GM19324 (cell line): ENCODE results near the gene PCDHGA2.
"Not testable (repeated sequence)": the region's sequence is repeated elsewhere in the genome, so short reads cannot be mapped to it uniquely, and the experiment has no call there.

ENCODE experiments used
- ATAC-seq: cut with Tn5 transposase; IDR thresholded peaks from one replicate; pipeline ENCODE4 v1.9.1; 2021; ENCODE audit warnings: mild to moderate bottlenecking, moderate library complexity; ENCODE audit not compliant: unreplicated experiment, low FRiP score

Gene PCDHGA2

DNA sequence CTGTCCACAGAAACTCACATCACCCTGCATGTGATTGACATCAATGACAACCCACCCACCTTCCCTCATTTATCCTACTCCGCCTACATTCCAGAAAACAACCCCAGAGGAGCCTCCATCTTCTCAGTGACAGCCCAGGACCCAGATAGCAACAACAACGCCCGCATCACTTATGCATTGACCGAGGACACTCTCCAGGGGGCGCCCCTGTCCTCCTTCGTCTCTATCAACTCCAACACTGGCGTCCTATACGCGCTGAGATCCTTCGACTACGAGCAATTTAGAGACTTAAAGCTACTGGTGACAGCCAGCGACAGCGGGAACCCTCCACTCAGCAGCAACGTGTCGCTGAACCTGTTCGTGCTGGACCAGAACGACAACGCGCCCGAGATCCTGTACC lies 6.8 kb downstream of the PCDHGA2 start:
- ATAC-seq, result no peak

DNA sequence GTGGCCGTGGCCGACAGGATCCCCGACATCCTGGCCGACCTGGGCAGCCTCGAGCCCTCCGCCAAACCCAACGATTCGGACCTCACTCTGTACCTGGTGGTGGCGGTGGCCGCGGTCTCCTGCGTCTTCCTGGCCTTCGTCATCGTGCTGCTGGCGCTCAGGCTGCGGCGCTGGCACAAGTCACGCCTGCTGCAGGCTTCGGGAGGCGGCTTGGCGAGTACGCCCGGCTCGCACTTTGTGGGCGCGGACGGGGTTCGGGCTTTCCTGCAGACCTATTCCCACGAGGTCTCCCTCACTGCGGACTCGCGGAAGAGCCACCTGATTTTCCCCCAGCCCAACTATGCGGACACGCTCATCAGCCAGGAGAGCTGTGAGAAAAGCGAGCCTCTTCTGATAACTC lies 7.5 kb downstream of the PCDHGA2 start:
- not testable (repeated sequence) for ATAC-seq

DNA sequence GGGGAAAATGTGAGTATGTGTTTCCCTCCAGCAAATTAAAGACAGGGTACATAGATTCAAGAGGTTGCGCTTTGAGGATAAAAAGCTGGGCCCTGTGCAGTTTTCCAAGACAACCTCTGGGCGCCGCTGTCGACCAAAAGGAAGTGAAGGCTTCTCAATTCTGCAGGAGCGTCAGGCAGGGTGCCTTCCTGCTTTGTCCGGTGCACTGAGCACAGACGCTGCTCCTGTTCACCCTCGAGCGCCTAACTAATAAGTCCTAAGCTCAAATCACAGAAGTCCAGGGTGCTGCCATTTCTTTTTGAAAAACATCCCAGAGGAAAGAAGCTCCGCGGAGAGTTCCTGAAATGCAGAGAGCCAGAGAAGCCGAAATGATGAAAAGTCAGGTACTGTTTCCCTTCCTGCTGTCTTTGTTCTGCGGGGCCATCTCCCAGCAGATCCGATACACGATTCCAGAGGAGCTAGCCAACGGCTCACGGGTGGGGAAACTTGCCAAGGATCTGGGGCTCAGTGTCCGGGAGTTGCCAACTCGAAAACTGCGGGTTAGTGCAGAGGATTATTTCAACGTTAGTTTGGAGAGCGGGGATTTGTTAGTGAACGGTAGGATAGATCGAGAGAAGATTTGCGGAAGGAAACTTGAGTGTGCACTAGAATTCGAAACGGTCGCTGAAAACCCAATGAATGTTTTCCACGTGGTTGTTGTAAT lies 11.5 kb downstream of the PCDHGA2 start, which contains the start of gene PCDHGB1:
Gene PCDHGB1 (plus strand): TSS at position 183 of the 703 bp plus-strand sequence. CDS start 162 bp downstream, at position 345.
- ATAC-seq, result no peak

DNA sequence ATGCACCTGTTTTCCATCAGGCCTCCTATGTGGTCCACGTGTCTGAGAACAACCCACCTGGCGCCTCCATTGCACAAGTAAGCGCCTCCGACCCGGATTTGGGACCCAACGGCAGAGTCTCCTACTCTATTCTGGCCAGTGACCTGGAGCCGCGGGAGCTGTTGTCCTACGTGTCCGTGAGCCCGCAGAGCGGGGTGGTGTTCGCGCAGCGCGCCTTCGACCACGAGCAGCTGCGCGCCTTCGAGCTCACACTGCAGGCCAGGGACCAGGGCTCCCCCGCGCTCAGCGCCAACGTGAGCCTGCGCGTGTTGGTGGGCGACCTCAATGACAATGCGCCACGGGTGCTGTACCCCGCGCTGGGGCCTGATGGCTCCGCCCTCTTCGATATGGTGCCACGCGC lies 13.0 kb downstream of the PCDHGA2 start:
- ATAC-seq, result no peak

DNA sequence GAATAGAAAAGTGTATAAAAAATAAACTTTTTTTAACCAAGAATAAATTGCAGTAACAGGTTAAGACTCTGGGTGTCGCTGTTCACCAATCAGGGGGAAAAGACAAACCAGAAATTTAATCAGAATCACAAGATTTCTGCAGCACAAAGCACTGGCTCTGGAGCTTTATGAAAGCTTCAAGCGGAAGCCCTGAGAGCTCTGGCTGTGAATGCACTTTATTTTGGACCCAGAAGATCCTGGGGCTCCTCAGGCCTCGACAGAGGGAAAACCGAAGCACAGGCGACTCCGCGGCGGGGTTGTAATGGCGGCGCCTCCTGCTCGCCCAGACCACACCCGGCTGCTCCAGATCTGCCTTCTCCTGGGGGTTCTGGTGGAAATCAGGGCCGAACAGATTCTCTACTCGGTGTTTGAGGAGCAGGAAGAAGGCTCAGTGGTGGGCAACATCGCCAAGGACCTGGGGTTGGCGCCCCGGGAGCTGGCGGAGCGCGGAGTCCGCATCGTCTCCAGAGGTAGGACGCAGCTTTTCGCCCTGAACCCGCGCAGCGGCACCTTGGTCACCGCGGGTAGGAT lies 16.4 kb downstream of the PCDHGA2 start, which contains the start of gene PCDHGA4:
Gene PCDHGA4 (plus strand): TSS at position 122 of the 570 bp plus-strand sequence. CDS start 87 bp downstream, at position 209.
- ATAC-seq, result no peak

DNA sequence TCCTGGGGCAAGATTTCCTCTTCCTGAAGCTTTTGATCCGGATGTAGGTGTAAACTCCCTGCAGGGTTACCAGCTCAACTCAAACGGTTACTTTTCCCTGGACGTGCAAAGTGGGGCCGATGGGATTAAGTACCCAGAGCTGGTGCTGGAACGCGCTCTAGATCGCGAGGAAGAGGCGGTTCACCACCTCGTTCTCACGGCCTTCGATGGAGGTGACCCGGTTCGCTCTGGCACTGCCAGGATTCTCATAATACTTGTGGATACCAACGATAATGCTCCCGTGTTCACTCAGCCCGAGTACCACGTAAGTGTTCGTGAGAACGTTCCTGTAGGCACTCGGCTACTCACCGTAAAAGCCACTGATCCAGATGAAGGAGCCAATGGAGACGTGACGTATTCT lies 17.1 kb downstream of the PCDHGA2 start:
- ATAC-seq, result no peak

DNA sequence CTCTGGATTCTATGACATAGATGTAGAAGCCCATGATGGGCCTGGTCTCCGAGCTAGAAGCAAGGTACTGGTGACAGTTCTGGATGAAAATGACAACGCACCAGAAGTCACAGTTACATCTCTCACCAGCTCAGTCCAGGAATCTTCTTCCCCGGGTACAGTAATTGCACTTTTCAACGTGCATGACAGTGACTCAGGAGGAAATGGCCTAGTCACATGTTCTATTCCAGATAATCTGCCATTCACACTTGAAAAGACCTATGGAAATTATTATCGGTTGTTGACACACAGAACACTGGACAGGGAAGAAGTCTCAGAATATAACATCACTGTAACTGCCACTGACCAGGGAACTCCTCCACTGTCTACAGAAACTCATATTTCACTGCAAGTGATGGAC lies 17.6 kb downstream of the PCDHGA2 start:
- no peak for ATAC-seq

DNA sequence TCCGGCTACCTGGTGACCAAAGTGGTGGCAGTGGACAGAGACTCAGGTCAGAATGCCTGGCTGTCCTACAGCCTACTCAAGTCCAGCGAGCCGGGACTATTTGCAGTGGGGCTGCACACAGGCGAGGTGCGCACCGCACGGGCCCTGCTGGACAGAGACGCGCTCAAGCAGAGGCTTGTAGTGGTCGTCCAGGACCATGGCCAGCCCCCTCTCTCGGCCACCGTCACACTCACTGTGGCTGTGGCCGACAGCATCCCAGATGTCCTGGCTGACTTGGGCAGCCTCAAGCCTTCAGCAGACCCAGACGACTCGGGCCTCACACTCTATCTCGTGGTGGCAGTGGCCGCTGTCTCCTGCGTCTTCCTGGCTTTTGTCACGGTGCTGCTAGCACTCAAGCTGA lies 18.4 kb downstream of the PCDHGA2 start:
- no peak for ATAC-seq

DNA sequence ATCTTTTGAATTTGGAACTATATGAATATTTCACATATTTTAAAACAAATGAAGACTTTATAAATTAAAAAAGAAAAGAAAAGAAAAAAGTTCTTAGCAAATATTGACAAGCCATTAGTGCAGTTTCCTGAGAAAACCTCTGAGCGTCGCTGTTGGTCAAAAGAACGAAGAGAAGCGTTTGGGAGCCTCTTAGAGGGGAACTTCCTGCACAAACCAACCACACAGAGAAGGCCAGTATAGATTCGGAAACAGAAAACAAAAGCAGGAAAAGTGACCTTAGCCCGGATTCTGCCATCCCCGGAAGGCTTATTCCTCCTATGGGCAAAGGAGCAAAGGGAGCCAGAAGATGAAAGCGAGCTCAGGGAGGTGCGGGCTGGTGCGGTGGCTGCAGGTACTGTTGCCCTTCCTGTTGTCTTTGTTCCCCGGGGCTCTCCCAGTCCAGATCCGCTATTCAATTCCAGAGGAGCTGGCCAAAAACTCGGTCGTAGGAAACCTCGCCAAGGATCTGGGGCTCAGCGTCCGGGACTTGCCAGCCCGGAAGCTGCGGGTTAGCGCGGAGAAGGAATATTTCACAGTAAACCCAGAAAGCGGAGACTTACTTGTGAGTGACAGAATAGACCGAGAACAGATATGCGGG lies 21.3 kb downstream of the PCDHGA2 start, which contains the start of gene PCDHGB2:
Gene PCDHGB2 (plus strand): TSS at position 205 of the 637 bp plus-strand sequence. CDS start 142 bp downstream, at position 347.
- ATAC-seq, result no peak

DNA sequence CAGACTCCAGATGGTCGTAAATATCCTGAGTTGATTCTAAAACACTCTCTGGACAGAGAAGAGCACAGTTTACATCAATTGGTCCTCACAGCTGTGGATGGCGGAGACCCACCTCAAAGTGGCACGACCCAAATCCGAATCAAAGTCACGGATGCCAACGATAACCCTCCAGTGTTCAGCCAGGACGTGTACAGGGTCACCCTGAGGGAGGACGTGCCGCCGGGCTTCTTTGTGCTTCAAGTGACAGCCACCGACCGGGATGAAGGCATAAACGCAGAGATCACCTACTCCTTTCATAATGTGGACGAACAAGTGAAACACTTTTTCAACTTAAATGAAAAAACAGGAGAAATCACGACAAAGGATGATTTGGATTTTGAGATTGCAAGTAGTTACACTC lies 22.1 kb downstream of the PCDHGA2 start:
- ATAC-seq, result no peak

DNA sequence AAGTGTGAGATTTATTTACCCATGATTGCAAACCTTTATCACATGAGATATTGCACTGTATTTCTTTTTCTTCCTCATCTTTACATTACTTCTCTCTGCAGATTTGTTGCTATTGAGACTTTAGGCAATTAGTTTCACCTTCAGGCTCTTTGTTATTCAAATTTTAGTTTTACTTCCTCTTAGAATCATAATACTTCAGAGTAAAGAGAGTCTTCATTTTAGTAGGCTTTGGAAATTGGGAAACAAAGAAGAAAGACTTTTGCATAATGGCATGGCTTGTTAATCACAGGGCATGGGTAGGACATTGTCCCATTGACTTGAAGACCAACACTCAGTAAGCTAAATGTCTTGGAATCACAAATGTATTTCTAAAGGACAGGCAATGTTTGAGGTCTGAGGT lies 24.2 kb downstream of the PCDHGA2 start:
- ATAC-seq, result no peak

DNA sequence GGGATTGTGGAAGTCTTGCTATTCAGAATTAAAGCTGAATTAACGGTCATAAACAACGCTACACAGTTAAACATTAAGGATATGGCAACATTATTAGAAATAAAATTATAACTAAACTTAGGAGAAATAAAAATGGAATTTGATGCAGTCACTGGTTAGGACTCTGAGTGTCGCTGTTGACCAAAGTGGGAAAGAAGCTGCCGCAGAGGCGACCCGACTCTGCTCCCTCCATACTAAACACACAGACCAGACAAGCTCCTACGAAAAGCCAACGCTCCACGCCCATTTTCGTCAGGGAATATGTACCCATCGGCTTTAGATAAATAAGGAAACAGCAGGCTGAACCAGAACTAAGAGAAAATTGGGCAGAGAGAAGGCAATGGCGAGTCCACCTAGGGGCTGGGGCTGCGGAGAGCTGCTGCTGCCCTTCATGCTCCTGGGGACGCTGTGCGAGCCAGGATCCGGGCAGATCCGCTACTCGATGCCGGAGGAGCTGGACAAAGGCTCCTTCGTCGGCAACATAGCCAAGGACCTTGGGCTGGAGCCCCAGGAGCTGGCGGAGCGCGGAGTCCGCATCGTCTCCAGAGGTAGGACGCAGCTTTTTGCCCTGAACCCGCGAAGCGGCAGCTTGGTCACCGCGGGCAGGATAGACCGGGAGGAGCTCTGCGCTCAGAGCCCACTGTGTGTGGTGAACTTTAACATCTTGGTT lies 25.5 kb downstream of the PCDHGA2 start, which contains the start of gene PCDHGA5:
Gene PCDHGA5 (plus strand): TSS at position 211 of the 709 bp plus-strand sequence. CDS start 169 bp downstream, at position 380.
- ATAC-seq, result no peak

DNA sequence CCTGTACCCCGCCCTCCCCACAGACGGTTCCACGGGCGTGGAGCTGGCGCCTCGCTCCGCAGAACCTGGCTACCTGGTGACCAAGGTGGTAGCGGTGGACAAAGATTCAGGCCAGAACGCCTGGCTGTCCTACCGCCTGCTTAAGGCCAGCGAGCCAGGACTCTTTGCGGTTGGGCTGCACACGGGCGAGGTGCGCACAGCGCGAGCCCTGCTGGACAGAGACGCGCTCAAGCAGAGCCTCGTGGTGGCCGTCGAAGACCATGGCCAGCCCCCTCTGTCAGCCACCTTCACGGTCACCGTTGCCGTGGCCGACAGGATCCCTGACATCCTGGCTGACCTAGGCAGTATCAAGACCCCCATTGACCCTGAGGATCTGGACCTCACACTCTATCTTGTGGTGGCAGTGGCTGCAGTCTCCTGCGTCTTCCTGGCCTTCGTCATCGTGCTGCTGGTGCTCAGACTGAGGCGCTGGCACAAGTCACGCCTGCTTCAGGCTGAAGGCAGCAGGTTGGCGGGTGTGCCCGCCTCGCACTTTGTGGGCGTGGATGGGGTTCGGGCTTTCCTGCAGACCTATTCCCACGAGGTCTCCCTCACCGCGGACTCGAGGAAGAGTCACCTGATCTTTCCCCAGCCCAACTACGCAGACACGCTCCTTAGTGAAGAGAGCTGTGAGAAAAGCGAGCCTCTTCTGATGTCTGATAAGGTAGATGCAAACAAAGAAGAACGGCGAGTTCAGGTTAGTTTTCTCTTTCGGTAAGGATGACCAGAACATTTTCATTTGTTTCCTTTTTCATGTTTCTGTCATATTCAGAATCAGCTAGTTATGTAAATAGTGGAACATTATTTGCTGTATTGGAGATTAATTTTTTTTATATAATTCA lies 27.7 kb downstream of the PCDHGA2 start:
- no peak for ATAC-seq

DNA sequence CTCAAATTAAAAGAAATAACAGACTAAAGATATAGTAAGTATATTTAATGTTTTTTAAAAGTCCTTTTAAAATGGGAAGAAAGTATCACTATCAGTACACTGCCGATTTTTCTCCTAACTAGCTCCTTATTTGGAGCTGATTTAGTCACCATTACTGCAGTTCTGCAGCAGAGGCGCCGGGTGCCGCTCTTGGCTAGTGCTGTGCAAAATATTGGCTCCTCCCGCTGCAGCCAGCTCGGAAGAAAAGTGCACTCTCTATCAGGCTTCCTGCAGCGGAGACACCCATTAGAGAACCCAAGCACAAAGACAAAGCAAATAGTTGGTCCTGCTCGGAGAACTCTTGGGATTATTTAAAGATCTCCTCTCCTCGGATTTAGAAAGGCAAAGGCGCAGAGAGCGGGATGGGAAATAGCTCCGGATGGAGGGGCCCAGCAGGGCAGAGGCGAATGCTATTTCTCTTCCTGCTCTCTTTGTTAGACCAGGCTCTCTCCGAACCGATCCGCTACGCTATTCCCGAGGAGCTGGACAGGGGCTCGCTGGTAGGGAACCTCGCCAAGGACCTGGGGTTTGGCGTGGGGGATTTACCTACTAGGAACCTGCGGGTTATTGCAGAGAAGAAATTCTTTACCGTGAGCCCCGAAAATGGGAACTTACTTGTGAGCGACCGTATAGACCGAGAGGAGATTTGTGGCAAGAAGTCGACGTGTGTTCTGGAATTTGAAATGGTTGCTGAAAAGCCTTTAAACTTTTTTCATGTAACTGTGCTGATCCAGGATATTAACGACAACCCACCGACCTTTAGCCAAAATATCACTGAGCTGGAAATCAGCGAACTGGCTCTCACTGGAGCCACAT lies 31.7 kb downstream of the PCDHGA2 start, which contains the start of gene PCDHGB3:
Gene PCDHGB3 (plus strand): TSS at position 249 of the 855 bp plus-strand sequence. CDS start 153 bp downstream, at position 402.
- ATAC-seq, result no peak

DNA sequence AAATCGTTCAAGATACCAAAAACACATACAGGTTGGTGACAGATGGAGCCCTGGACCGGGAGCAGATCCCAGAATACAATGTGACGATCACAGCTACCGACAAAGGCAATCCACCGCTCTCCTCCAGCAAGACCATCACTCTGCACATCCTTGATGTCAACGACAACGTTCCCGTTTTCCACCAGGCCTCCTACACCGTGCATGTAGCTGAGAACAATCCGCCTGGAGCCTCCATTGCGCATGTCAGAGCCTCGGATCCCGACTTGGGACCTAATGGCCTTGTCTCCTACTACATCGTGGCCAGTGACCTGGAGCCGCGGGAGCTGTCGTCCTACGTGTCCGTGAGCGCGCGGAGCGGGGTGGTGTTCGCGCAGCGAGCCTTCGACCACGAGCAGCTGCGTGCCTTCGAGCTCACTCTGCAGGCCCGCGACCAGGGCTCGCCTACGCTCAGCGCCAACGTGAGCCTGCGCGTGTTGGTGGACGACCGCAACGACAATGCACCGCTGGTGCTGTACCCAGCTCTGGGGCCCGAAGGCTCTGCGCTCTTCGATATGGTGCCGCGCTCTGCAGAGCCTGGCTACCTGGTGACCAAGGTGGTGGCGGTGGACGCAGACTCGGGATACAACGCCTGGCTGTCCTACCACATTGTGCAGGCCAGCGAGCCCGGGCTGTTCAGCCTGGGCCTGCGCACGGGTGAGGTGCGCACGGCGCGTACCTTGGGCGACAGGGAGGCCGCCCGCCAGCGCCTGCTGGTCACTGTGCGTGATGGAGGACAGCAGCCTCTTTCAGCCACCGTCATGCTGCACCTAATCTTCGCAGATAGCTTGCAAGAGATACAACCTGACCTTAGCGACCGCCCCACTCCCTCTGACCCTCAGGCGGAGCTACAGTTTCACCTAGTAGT lies 33.3 kb downstream of the PCDHGA2 start:
- ATAC-seq, result no peak

DNA sequence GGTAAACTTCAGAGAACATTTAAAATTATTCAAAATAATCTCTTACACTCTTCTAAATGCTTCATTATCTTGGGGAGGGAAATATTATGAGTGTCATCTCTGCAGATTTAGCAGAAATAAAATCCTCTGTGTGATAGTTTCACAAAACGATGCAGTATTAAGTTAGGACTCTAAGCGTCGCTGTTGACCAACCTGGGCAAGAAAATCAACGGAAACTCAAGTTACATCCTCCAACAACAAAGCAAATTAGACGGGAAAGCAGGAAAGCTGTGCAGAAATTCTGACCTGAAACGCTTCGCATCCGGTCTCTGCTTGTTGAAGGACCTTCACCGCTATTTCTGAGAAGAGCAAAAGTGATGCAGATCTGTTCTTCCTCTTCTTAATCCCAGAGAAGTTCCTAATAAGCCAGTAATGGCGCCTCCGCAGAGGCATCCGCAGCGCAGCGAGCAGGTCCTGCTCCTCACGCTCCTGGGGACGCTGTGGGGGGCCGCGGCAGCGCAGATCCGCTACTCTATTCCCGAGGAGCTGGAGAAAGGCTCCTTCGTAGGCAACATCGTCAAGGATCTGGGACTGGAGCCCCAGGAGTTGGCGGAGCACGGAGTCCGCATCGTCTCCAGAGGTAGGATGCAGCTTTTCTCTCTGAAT lies 35.2 kb downstream of the PCDHGA2 start, which contains the start of gene PCDHGA6:
Gene PCDHGA6 (plus strand): TSS at position 219 of the 645 bp plus-strand sequence. CDS start 193 bp downstream, at position 412.
- ATAC-seq, result no peak

DNA sequence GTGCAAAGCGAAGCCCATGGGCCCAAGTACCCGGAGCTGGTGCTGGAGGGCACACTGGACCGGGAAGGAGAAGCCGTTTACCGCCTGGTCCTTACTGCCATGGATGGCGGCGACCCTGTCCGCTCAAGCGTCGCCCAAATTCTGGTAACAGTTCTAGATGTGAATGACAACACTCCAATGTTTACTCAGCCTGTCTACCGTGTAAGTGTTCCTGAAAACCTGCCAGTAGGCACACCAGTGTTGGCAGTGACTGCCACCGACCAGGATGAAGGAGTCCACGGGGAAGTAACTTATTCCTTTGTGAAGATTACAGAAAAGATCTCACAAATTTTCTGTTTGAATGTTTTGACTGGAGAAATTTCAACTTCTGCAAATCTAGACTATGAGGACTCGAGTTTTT lies 36.1 kb downstream of the PCDHGA2 start:
- ATAC-seq, result no peak
